HG02759 (cell line): ENCODE data around the gene SCAF1.

Source experiments
- ATAC-seq: cut with Tn5 transposase; IDR thresholded peaks from one replicate; pipeline ENCODE4 v1.9.1; 2021; ENCODE audit warnings: mild to moderate bottlenecking, moderate library complexity; ENCODE audit not compliant: unreplicated experiment

The SCAF1 gene

DNA sequence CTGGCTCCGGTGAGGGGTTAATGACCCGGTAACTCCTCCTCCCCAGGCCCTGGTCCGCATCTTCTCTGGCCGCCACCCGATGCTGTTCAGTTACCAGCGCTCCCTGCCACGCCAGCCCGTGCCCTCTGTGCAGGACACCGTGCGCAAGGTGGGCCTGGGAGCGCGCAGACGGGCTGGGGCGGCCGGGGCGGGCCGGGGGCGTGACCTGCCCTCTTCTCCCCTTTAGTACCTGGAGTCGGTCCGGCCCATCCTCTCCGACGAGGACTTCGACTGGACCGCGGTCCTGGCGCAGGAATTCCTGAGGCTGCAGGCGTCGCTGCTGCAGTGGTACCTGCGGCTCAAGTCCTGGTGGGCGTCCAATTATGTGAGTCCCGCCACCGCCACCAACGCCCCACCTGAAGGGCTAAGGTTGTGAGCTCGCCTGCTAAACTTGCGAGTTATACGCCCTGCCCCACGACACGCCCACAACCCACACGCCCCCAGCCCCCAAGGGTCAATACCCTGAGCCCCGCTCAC is 59.3 kb downstream of the SCAF1 start:
- ATAC-seq = no peak

DNA sequence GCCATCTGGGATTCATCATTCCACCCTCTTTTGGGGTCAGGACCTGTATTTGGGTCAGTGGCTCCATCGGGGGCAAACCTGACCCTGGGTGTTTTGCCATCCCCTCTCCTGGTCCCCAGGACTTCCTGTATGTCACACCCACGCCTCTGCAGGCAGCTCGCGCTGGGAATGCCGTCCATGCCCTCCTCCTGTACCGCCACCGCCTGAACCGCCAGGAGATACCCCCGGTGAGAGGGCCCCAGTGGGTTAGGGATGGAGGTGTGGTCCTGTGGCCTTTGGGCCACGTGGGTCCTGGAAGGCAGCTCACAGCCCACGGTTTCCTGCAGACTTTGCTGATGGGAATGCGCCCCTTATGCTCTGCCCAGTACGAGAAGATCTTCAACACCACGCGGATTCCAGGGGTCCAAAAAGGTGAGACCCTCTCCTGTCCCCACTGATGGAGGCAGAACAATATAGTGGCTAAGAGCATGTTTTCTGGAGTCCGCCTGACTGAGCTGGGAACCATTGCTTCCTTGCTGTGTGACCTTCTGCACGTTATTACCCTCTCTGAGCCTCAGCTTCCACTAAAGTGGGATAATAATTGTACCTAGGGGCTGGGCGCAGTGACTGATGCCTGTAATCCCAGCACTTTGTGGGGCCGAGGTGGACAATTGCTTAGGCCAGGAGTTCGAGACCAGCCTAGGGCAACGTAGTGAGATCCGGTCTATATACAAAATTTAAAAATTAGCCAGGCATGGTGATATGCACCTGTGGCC is 63.1 kb downstream of the SCAF1 start:
- ATAC-seq = no peak

GRCh38 chr19:49705919-49706318 is 63.9 kb downstream of the SCAF1 start:
- no peak for ATAC-seq
